ENCODE data around the gene LARP4B.

- no peak for TF ChIP-seq CTCF (IDR thresholded peaks at IDR 0.05)
- TF ChIP-seq CEBPB (IDR thresholded peaks at IDR 0.05), result no peak
- TF ChIP-seq REST (IDR thresholded peaks at IDR 0.05), result no peak
- no peak for TF ChIP-seq NR3C1 (IDR thresholded peaks at IDR 0.05)
- no peak for TF ChIP-seq SMC3 (IDR thresholded peaks at IDR 0.05)
- no peak for TF ChIP-seq NPAS2 (CRISPR knock-in tag; IDR thresholded peaks at IDR 0.05; ENCODE audit: borderline replicate concordance)
These were observed 103.3 kb downstream of the LARP4B start for GRCh38 chr10:828191-828590.

All from A549 (cell line).